ENCODE measurements around the gene C10orf90.

Gene C10orf90

GRCh38 chr10:126665207-126665606 is 5.3 kb downstream of the C10orf90 start:
- no peak for ATAC-seq
- TF ChIP-seq, protein P1, sequence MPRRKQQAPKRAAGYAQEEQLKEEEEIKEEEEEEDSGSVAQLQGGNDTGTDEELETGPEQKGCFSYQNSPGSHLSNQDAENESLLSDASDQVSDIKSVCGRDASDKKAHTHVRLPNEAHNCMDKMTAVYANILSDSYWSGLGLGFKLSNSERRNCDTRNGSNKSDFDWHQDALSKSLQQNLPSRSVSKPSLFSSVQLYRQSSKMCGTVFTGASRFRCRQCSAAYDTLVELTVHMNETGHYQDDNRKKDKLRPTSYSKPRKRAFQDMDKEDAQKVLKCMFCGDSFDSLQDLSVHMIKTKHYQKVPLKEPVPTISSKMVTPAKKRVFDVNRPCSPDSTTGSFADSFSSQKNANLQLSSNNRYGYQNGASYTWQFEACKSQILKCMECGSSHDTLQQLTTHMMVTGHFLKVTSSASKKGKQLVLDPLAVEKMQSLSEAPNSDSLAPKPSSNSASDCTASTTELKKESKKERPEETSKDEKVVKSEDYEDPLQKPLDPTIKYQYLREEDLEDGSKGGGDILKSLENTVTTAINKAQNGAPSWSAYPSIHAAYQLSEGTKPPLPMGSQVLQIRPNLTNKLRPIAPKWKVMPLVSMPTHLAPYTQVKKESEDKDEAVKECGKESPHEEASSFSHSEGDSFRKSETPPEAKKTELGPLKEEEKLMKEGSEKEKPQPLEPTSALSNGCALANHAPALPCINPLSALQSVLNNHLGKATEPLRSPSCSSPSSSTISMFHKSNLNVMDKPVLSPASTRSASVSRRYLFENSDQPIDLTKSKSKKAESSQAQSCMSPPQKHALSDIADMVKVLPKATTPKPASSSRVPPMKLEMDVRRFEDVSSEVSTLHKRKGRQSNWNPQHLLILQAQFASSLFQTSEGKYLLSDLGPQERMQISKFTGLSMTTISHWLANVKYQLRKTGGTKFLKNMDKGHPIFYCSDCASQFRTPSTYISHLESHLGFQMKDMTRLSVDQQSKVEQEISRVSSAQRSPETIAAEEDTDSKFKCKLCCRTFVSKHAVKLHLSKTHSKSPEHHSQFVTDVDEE (CRISPR knock-in tag; IDR thresholded peaks at IDR 0.05): no peak
- no peak for TF ChIP-seq ESRRG (CRISPR knock-in tag; IDR thresholded peaks at IDR 0.05)
- no peak for TF ChIP-seq TCF4 (CRISPR knock-in tag; IDR thresholded peaks at IDR 0.05; ENCODE audit: borderline replicate concordance)
- TF ChIP-seq, protein P2, sequence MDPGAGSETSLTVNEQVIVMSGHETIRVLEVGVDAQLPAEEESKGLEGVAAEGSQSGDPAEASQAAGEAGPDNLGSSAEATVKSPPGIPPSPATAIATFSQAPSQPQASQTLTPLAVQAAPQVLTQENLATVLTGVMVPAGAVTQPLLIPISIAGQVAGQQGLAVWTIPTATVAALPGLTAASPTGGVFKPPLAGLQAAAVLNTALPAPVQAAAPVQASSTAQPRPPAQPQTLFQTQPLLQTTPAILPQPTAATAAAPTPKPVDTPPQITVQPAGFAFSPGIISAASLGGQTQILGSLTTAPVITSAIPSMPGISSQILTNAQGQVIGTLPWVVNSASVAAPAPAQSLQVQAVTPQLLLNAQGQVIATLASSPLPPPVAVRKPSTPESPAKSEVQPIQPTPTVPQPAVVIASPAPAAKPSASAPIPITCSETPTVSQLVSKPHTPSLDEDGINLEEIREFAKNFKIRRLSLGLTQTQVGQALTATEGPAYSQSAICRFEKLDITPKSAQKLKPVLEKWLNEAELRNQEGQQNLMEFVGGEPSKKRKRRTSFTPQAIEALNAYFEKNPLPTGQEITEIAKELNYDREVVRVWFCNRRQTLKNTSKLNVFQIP (CRISPR knock-in tag; IDR thresholded peaks at IDR 0.05; ENCODE audit: borderline replicate concordance, low read depth): no peak
- no peak for TF ChIP-seq ZNF565 (CRISPR knock-in tag; conservative IDR thresholded peaks at IDR 0.05; ENCODE audit: low read depth)
- no peak for TF ChIP-seq ZC3H10 (CRISPR knock-in tag; IDR thresholded peaks at IDR 0.05)
- no peak for TF ChIP-seq ISL1 (CRISPR knock-in tag; IDR thresholded peaks at IDR 0.05)
- no peak for TF ChIP-seq OSR1 (CRISPR knock-in tag; IDR thresholded peaks at IDR 0.05)
- TF ChIP-seq GLIS3 (CRISPR knock-in tag; IDR thresholded peaks at IDR 0.05): no peak
- TF ChIP-seq ARNTL (CRISPR knock-in tag; IDR thresholded peaks at IDR 0.05; ENCODE audit: borderline replicate concordance, low read depth): no peak
- no peak for TF ChIP-seq CSDC2 (CRISPR knock-in tag; IDR thresholded peaks at IDR 0.05)
- no peak for TF ChIP-seq SNAI2 (CRISPR knock-in tag; IDR thresholded peaks at IDR 0.05)
- TF ChIP-seq, protein P3, sequence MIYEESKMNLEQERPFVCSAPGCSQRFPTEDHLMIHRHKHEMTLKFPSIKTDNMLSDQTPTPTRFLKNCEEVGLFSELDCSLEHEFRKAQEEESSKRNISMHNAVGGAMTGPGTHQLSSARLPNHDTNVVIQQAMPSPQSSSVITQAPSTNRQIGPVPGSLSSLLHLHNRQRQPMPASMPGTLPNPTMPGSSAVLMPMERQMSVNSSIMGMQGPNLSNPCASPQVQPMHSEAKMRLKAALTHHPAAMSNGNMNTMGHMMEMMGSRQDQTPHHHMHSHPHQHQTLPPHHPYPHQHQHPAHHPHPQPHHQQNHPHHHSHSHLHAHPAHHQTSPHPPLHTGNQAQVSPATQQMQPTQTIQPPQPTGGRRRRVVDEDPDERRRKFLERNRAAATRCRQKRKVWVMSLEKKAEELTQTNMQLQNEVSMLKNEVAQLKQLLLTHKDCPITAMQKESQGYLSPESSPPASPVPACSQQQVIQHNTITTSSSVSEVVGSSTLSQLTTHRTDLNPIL (CRISPR knock-in tag; IDR thresholded peaks at IDR 0.05; ENCODE audit: low read depth): no peak
- no peak for TF ChIP-seq ZFP3 (CRISPR knock-in tag; IDR thresholded peaks at IDR 0.05)
- no peak for TF ChIP-seq PPARA (CRISPR knock-in tag; IDR thresholded peaks at IDR 0.05; ENCODE audit: borderline replicate concordance)
- no peak for TF ChIP-seq ZNF8 (CRISPR knock-in tag; IDR thresholded peaks at IDR 0.05)
- no peak for TF ChIP-seq CSRNP3 (CRISPR knock-in tag; IDR thresholded peaks at IDR 0.05)

DNA sequence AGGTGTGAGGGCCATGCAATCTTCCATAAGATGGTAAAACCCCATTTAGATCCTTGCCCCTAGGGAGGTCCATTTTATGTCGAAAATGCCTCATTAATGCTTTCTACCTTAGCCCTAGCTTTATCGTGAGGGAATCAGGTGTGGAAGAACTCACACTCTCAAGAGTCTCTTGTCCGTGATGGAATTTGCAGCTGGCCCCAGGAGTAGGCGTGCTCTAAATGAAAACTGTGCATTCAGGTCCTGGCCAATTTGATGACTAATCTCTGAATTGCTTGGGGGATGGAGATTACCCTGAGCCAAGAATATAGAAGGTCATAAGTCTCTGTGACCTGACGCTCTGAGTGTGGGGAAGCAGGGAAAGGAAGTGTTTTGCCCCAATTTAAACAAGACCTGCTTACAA is 6.6 kb downstream of the C10orf90 start:
- no peak for ATAC-seq

More for the DNA sequence above, 6.6 kb downstream of the C10orf90 start:
- TF ChIP-seq ISL1 (CRISPR knock-in tag; IDR thresholded peaks at IDR 0.05): no peak
- TF ChIP-seq ESRRG (CRISPR knock-in tag; IDR thresholded peaks at IDR 0.05): no peak
- TF ChIP-seq, protein P3 (CRISPR knock-in tag; IDR thresholded peaks at IDR 0.05; ENCODE audit: low read depth): no peak
- TF ChIP-seq ZFP30 (CRISPR knock-in tag; IDR thresholded peaks at IDR 0.05): no peak
- TF ChIP-seq GLIS3 (CRISPR knock-in tag; IDR thresholded peaks at IDR 0.05): no peak
- TF ChIP-seq CSDC2 (CRISPR knock-in tag; IDR thresholded peaks at IDR 0.05): no peak
- no peak for TF ChIP-seq CSRNP3 (CRISPR knock-in tag; IDR thresholded peaks at IDR 0.05)
- TF ChIP-seq RARB (CRISPR knock-in tag; IDR thresholded peaks at IDR 0.05): no peak
- TF ChIP-seq OSR1 (CRISPR knock-in tag; IDR thresholded peaks at IDR 0.05): no peak
- TF ChIP-seq ZNF565 (CRISPR knock-in tag; conservative IDR thresholded peaks at IDR 0.05; ENCODE audit: low read depth): no peak
- no peak for TF ChIP-seq ZC3H10 (CRISPR knock-in tag; IDR thresholded peaks at IDR 0.05)
- no peak for TF ChIP-seq ZFP3 (CRISPR knock-in tag; IDR thresholded peaks at IDR 0.05)
